Stimulated activated effector memory CD8-positive, alpha-beta T cell treated with anti-CD3 and anti-CD28 coated beads, Interleukin-12 subunit alpha, Interleukin-12 subunit beta, amount 100 ng/mL, for 72 hours (primary cell): Measurements from ENCODE around the gene NECTIN1.

Experiments
- ATAC-seq: fragments of 150-1000 bp; cut with Tn5 transposase; 2 replicates; pipeline ENCODE4 v1.10.0; 2021
- DNase-seq, 2 donors: peaks; one replicate each; pipeline ENCODE4 v3.0.0; 2021 to 2022; ENCODE audit warnings: low spot score in 2 of 2
- H3K27ac Mint-ChIP-seq: one replicate; pipeline ENCODE4 v1.8.0; 2022; ENCODE audit warnings: mild to moderate bottlenecking, mixed read lengths
- H3K36me3 Mint-ChIP-seq: one replicate; pipeline ENCODE4 v1.8.0; 2022; ENCODE audit warnings: mild to moderate bottlenecking, mixed read lengths
- H3K4me1 Mint-ChIP-seq: one replicate; pipeline ENCODE4 v1.8.0; 2022; ENCODE audit warnings: mixed read lengths
- H3K4me3 Mint-ChIP-seq: one replicate; pipeline ENCODE4 v1.8.0; 2022; ENCODE audit warnings: mild to moderate bottlenecking, mixed read lengths
- H3K9me3 Mint-ChIP-seq: one replicate; pipeline ENCODE4 v1.8.0; 2022; ENCODE audit warnings: mixed read lengths

The NECTIN1 gene

GRCh38 chr11:119759747-119760412, 30.9 kb upstream of the NECTIN1 start:
- DNase-seq (no peak), ATAC-seq (no peak)
- Mint-ChIP-seq H3K27ac (no peak overlapping the region), H3K9me3 (no peaks in the 10 kb centered on the region), H3K4me3 (no peak overlapping the region), H3K4me1 (no peaks in the 10 kb centered on the region), H3K36me3 (no peaks in the 10 kb centered on the region)

- Mint-ChIP-seq H3K27ac (no peak overlapping the region), H3K4me1 (no peaks in the 10 kb centered on the region), H3K9me3 (no peaks in the 10 kb centered on the region), H3K36me3 (no peaks in the 10 kb centered on the region), H3K4me3 (no peak overlapping the region)
- peak; percentile 43 for ATAC-seq
- DNase-seq, result no peak
Measured at GRCh38 chr11:119759324-119759723, 30.3 kb upstream of the NECTIN1 start.

GRCh38 chr11:119758291-119758690, 29.3 kb upstream of the NECTIN1 start:
- ATAC-seq, result no peak
- Mint-ChIP-seq H3K27ac (no peak overlapping the region), H3K4me3 (no peak overlapping the region), H3K4me1 (no peaks in the 10 kb centered on the region), H3K9me3 (no peaks in the 10 kb centered on the region), H3K36me3 (no peaks in the 10 kb centered on the region)
- no peak for DNase-seq

GRCh38 chr11:119757378-119757777, 28.4 kb upstream of the NECTIN1 start:
- H3K4me3 Mint-ChIP-seq, result no peak overlapping the region

GRCh38 chr11:119756169-119756865, 27.3 kb upstream of the NECTIN1 start:
- no peaks in the 10 kb centered on the region for H3K36me3 Mint-ChIP-seq
- no peaks in the 10 kb centered on the region for H3K9me3 Mint-ChIP-seq

More at GRCh38 chr11:119757378-119757777, 28.4 kb upstream of the NECTIN1 start:
- no peaks in the 10 kb centered on the region for H3K4me1 Mint-ChIP-seq
- ATAC-seq, result no peak
- no peak overlapping the region for H3K27ac Mint-ChIP-seq
- no peaks in the 10 kb centered on the region for H3K36me3 Mint-ChIP-seq
- H3K9me3 Mint-ChIP-seq, result no peaks in the 10 kb centered on the region
- DNase-seq, result no peak

GRCh38 chr11:119755356-119756071, 26.5 kb upstream of the NECTIN1 start:
- no peaks in the 10 kb centered on the region for H3K9me3 Mint-ChIP-seq
- no peak overlapping the region for H3K4me3 Mint-ChIP-seq
- peaks cover 12% of the 10 kb centered on the region for H3K4me1 Mint-ChIP-seq
- no peak for DNase-seq
- ATAC-seq, result no peak
- H3K36me3 Mint-ChIP-seq, result no peaks in the 10 kb centered on the region
- no peak overlapping the region for H3K27ac Mint-ChIP-seq

More at GRCh38 chr11:119756169-119756865, 27.3 kb upstream of the NECTIN1 start:
- DNase-seq, result no peak
- Mint-ChIP-seq H3K4me3 (no peak overlapping the region), H3K4me1 (peaks cover 8% of the 10 kb centered on the region), H3K27ac (no peak overlapping the region)
- no peak for ATAC-seq

- DNase-seq, result no peak
- no peak for ATAC-seq
- Mint-ChIP-seq H3K9me3 (no peaks in the 10 kb centered on the region), H3K27ac (no peak overlapping the region), H3K36me3 (no peaks in the 10 kb centered on the region), H3K4me1 (peaks cover 12% of the 10 kb centered on the region), H3K4me3 (no peak overlapping the region)
Measured at GRCh38 chr11:119754656-119755355, 25.8 kb upstream of the NECTIN1 start.

GRCh38 chr11:119754199-119754598, 25.2 kb upstream of the NECTIN1 start:
- Mint-ChIP-seq H3K4me1 (peaks cover 12% of the 10 kb centered on the region), H3K36me3 (no peaks in the 10 kb centered on the region), H3K27ac (no peak overlapping the region), H3K4me3 (no peak overlapping the region), H3K9me3 (no peaks in the 10 kb centered on the region)
- DNase-seq, result no peak
- peak; percentile 65 for ATAC-seq

GRCh38 chr11:119752946-119753345, 23.9 kb upstream of the NECTIN1 start:
- Mint-ChIP-seq H3K36me3 (no peaks in the 10 kb centered on the region), H3K4me1 (peaks cover 12% of the 10 kb centered on the region), H3K9me3 (no peaks in the 10 kb centered on the region), H3K27ac (no peak overlapping the region), H3K4me3 (no peak overlapping the region)
- ATAC-seq (no peak), DNase-seq (no peak)

- DNase-seq (no peak), ATAC-seq (no peak)
- no peak overlapping the region for H3K27ac Mint-ChIP-seq
- H3K4me3 Mint-ChIP-seq, result no peak overlapping the region
- peaks cover 12% of the 10 kb centered on the region for H3K4me1 Mint-ChIP-seq
- no peaks in the 10 kb centered on the region for H3K9me3 Mint-ChIP-seq
- H3K36me3 Mint-ChIP-seq, result no peaks in the 10 kb centered on the region
Measured at GRCh38 chr11:119752345-119752871, 23.4 kb upstream of the NECTIN1 start.

GRCh38 chr11:119750056-119750455, 21.1 kb upstream of the NECTIN1 start:
- Mint-ChIP-seq H3K9me3 (no peaks in the 10 kb centered on the region), H3K4me3 (no peak overlapping the region), H3K27ac (no peak overlapping the region), H3K36me3 (no peaks in the 10 kb centered on the region), H3K4me1 (peaks cover 12% of the 10 kb centered on the region)
- ATAC-seq (no peak), DNase-seq (no peak)

GRCh38 chr11:119749006-119749565, 20.1 kb upstream of the NECTIN1 start:
- ATAC-seq (no peak), DNase-seq (no peak)
- no peaks in the 10 kb centered on the region for H3K9me3 Mint-ChIP-seq
- H3K4me3 Mint-ChIP-seq, result no peak overlapping the region
- H3K4me1 Mint-ChIP-seq, result peaks cover 12% of the 10 kb centered on the region
- no peak overlapping the region for H3K27ac Mint-ChIP-seq
- no peaks in the 10 kb centered on the region for H3K36me3 Mint-ChIP-seq

- Mint-ChIP-seq H3K9me3 (no peaks in the 10 kb centered on the region), H3K4me1 (peaks cover 12% of the 10 kb centered on the region), H3K4me3 (no peak overlapping the region), H3K27ac (no peak overlapping the region), H3K36me3 (no peaks in the 10 kb centered on the region)
- ATAC-seq, result no peak
- no peak for DNase-seq
Measured at GRCh38 chr11:119747868-119748660, 19.1 kb upstream of the NECTIN1 start.

GRCh38 chr11:119745776-119746535, 17.0 kb upstream of the NECTIN1 start:
- Mint-ChIP-seq H3K4me1 (peaks cover 16% of the 10 kb centered on the region), H3K9me3 (no peaks in the 10 kb centered on the region), H3K4me3 (no peak overlapping the region), H3K27ac (no peak overlapping the region), H3K36me3 (no peaks in the 10 kb centered on the region)
- ATAC-seq, result no peak
- DNase-seq, result no peak
